Stomach smooth muscle (tissue), 2 donors: ENCODE data around the gene SLC9A8.
A peak's percentile ranks its signal among the peaks of the same experiment; 100 is the strongest.
"Not testable (repeated sequence)": the region's sequence is repeated elsewhere in the genome, so short reads cannot be mapped to it uniquely, and the experiment has no call there.

Experiments
- H3K27ac ChIP-seq: one replicate; pipeline ENCODE4 v1.7.0; 2013; ENCODE audit warnings: mild to moderate bottlenecking, low read length, inconsistent platforms
- H3K27me3 ChIP-seq, 2 donors: one replicate each; pipeline ENCODE4 v1.7.0; 2013; ENCODE audit warnings: low read length in 2 of 2; ENCODE audit not compliant: insufficient read depth in 2 of 2, control insufficient read depth in 1 of 2
- H3K36me3 ChIP-seq, 2 donors: one replicate each; pipeline ENCODE4 v1.7.0; 2013; ENCODE audit warnings: low read length in 2 of 2; ENCODE audit not compliant: control insufficient read depth in 2 of 2, insufficient read depth in 2 of 2
- H3K4me1 ChIP-seq: one replicate; pipeline ENCODE4 v1.7.0; 2013; ENCODE audit warnings: low read length; ENCODE audit not compliant: control insufficient read depth, insufficient read depth
- H3K4me3 ChIP-seq, 2 donors: one replicate each; pipeline ENCODE4 v1.7.0; 2013; ENCODE audit warnings: low read length in 2 of 2
- H3K9ac ChIP-seq, 2 donors: one replicate each; pipeline ENCODE4 v1.7.0; 2013; ENCODE audit warnings: low read length in 2 of 2, mild to moderate bottlenecking in 1 of 2
- H3K9me3 ChIP-seq, 2 donors: one replicate each; pipeline ENCODE4 v1.7.0; 2013; ENCODE audit warnings: low read length in 2 of 2; ENCODE audit not compliant: control insufficient read depth in 2 of 2
- donor health status: healthy.
- donor health status: Pancreatic carcinoma.

Gene SLC9A8

GRCh38 chr20:49804364-49804763 lies 8.3 kb upstream of the SLC9A8 start:
- H3K4me1 ChIP-seq, result no peaks in the 10 kb centered on the region
- no peak overlapping the region for H3K4me3 ChIP-seq

GRCh38 chr20:49805224-49805876 lies 7.3 kb upstream of the SLC9A8 start:
- not testable (repeated sequence) for H3K4me1 ChIP-seq

More at GRCh38 chr20:49804364-49804763, 8.3 kb upstream of the SLC9A8 start:
- Histone ChIP-seq H3K36me3 (no peaks in the 10 kb centered on the region), H3K9me3 (no peaks in the 10 kb centered on the region), H3K9ac (no peak overlapping the region), H3K27me3 (no peaks in the 10 kb centered on the region), H3K27ac (no peak overlapping the region)

DNA sequence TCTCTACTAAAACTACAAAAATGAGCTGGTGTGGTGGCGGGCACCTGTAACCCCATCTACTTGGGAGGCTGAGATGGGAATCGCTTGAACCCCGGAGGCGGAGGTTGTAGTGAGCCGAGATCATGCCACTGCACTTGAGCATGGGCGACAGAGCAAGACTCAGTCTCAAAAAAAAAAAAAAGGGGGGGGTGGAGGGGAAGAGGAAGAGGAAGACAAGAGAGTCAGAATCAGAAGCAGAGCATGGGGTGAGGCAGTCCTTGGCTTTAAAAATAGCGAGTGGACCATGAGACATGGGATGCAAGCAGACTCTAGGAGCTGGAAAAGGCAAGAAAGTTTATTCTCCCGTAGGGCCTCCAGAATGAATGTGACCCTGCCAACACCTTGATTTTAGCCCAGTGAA lies 3.9 kb upstream of the SLC9A8 start:
- H3K9me3 ChIP-seq, result no peaks in the 10 kb centered on the region
- no peak overlapping the region for H3K27ac ChIP-seq
- H3K27me3 ChIP-seq, result no peaks in the 10 kb centered on the region
- H3K9ac ChIP-seq, result no peak overlapping the region
- H3K4me1 ChIP-seq, result peaks cover 13% of the 10 kb centered on the region
- no peak overlapping the region for H3K4me3 ChIP-seq
- H3K36me3 ChIP-seq, result no peaks in the 10 kb centered on the region

More at GRCh38 chr20:49805224-49805876, 7.3 kb upstream of the SLC9A8 start:
- not testable (repeated sequence) for H3K9ac ChIP-seq, H3K9me3 ChIP-seq, H3K27me3 ChIP-seq, H3K27ac ChIP-seq, H3K36me3 ChIP-seq, H3K4me3 ChIP-seq

- Histone ChIP-seq H3K4me1 (peaks cover 14% of the 10 kb centered on the region), H3K27me3 (no peaks in the 10 kb centered on the region), H3K27ac (no peak overlapping the region)
Measured at GRCh38 chr20:49809803-49810359, 2.7 kb upstream of the SLC9A8 start.

DNA sequence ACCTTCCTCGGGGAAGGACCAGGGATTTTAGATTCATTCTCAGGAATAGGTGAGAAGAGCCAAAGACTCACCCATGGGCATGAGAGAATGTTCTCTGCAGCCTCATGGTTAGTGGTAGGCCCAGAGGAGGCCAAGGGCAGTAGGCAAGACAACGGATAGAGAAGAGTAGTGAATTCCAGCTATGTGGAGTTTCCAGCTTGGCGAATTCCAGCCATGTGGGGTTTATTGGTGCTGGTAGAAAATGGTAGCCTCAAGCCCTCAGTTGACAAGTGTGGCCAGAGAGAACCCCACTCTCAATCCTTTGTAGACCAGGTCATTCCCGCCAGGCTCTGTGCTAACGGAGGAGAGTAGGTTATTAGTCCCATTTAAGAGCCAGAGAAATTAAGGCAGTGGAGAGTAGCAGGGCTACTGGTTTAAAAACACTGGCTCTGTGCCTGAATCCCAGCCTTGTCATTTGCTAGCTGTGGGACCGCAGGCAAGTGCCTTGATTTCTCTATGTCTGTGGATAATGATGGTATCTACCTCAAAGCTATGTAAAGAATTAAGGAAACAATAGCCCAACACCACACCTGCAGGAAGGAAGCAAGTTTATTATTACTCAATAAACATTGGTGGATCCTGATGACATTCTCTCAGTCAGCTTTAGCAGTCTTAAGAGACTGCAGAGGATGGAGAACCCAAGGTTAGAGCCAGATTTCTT lies 2.0 kb upstream of the SLC9A8 start:
- no peak overlapping the region for H3K4me3 ChIP-seq
- H3K27me3 ChIP-seq, result no peaks in the 10 kb centered on the region
- no peaks in the 10 kb centered on the region for H3K9me3 ChIP-seq
- peaks cover 14% of the 10 kb centered on the region for H3K4me1 ChIP-seq
- H3K36me3 ChIP-seq, result peaks cover under 1 to 4% of the 10 kb centered on the region in 2 donors
- no peak overlapping the region for H3K9ac ChIP-seq
- H3K27ac ChIP-seq, result no peak overlapping the region

More at GRCh38 chr20:49809803-49810359, 2.7 kb upstream of the SLC9A8 start:
- Histone ChIP-seq H3K36me3 (no peaks in the 10 kb centered on the region), H3K9ac (no peak overlapping the region), H3K9me3 (no peaks in the 10 kb centered on the region), H3K4me3 (no peak overlapping the region)

GRCh38 chr20:49811825-49812506 lies 662 bp upstream of the SLC9A8 start:
- peak overlapping the region; percentile 87 to 96 for H3K4me3 ChIP-seq
- H3K9me3 ChIP-seq, result no peaks in the 10 kb centered on the region
- no peaks in the 10 kb centered on the region for H3K27me3 ChIP-seq
- peak overlapping the region; percentile 75 for H3K27ac ChIP-seq
- peaks cover 14% of the 10 kb centered on the region for H3K4me1 ChIP-seq
- peak overlapping the region; percentile 91 to 97 for H3K9ac ChIP-seq
- H3K36me3 ChIP-seq, result peaks cover 4 to 7% of the 10 kb centered on the region in 2 donors

- H3K9me3 ChIP-seq, result no peaks in the 10 kb centered on the region
- peaks cover 4 to 7% of the 10 kb centered on the region in 2 donors for H3K36me3 ChIP-seq
- peak overlapping the region; percentile 91 to 97 for H3K9ac ChIP-seq
- no peaks in the 10 kb centered on the region for H3K27me3 ChIP-seq
- H3K4me3 ChIP-seq, result peak overlapping the region; percentile 87 to 96
- peak overlapping the region; percentile 75 for H3K27ac ChIP-seq
- H3K4me1 ChIP-seq, result peaks cover 14% of the 10 kb centered on the region
Measured at GRCh38 chr20:49813305-49813974, 812 bp downstream of the SLC9A8 start.

- peak overlapping the region; percentile 87 to 96 for H3K4me3 ChIP-seq
- H3K9ac ChIP-seq, result peak overlapping the region; percentile 2 to 97
- peaks cover 7 to 9% of the 10 kb centered on the region in 2 donors for H3K36me3 ChIP-seq
- peaks cover 14% of the 10 kb centered on the region for H3K4me1 ChIP-seq
- no peaks in the 10 kb centered on the region for H3K9me3 ChIP-seq
- H3K27me3 ChIP-seq, result no peaks in the 10 kb centered on the region
- H3K27ac ChIP-seq, result no peak overlapping the region
Measured at GRCh38 chr20:49814057-49814694, 1.5 kb downstream of the SLC9A8 start.

DNA sequence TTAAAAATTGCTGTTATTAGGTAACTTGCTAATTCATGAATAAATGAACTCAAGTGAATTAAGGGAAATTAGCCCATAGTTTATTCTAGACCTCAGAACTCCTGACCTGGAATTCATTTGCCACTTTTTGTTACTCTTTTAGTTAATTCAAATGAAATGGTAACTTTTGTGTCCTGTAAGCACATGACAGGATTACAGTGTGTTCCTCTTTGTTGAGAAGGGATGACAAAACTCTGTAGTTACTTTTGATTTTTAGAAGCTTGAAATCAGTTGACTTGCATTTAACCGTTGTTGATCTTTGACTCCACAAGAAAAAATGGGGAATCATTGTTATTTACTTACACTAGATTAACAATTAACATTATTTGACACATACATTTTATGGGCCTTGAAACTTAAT lies 6.2 kb downstream of the SLC9A8 start:
- no peak overlapping the region for H3K27ac ChIP-seq
- no peaks in the 10 kb centered on the region for H3K27me3 ChIP-seq
- peaks cover 3% of the 10 kb centered on the region for H3K4me1 ChIP-seq
- no peak overlapping the region for H3K4me3 ChIP-seq
- H3K36me3 ChIP-seq, result peaks cover 18 to 26% of the 10 kb centered on the region in 2 donors
- H3K9me3 ChIP-seq, result no peaks in the 10 kb centered on the region
- no peak overlapping the region for H3K9ac ChIP-seq

DNA sequence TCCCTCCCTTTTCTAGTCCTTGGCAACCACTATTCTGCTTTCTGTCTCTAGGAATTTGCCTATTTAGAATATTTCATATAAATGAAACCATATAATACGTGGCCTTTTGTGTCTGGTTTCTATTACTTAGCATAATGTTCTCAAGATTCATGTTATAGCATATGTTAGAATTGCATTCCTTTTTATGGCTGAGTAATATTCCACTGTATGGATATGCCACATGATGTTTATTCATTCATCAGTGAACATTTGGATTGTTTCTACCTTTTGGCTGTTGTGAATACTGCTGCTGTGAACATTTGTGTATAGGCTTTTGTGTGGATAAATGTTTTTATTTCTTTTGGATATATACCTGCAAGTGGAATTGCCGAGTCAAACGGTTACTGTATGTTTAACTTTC lies 7.1 kb downstream of the SLC9A8 start:
- H3K27me3 ChIP-seq, result no peaks in the 10 kb centered on the region
- peaks cover 20 to 32% of the 10 kb centered on the region in 2 donors for H3K36me3 ChIP-seq
- H3K9ac ChIP-seq, result no peak overlapping the region
- H3K9me3 ChIP-seq, result no peaks in the 10 kb centered on the region
- H3K27ac ChIP-seq, result no peak overlapping the region
- H3K4me1 ChIP-seq, result peaks cover 3% of the 10 kb centered on the region
- H3K4me3 ChIP-seq, result no peak overlapping the region
